GM12801 (cell line): ENCODE data around the gene ETFA.

Source experiments
- TF ChIP-seq, protein P1 (sequence below): IDR thresholded peaks from one replicate; pipeline ENCODE4 v1.5.1; 2011; ENCODE audit warnings: control low read depth; ENCODE audit not compliant: insufficient read length; ENCODE audit errors: extremely low read depth

The ETFA gene

DNA sequence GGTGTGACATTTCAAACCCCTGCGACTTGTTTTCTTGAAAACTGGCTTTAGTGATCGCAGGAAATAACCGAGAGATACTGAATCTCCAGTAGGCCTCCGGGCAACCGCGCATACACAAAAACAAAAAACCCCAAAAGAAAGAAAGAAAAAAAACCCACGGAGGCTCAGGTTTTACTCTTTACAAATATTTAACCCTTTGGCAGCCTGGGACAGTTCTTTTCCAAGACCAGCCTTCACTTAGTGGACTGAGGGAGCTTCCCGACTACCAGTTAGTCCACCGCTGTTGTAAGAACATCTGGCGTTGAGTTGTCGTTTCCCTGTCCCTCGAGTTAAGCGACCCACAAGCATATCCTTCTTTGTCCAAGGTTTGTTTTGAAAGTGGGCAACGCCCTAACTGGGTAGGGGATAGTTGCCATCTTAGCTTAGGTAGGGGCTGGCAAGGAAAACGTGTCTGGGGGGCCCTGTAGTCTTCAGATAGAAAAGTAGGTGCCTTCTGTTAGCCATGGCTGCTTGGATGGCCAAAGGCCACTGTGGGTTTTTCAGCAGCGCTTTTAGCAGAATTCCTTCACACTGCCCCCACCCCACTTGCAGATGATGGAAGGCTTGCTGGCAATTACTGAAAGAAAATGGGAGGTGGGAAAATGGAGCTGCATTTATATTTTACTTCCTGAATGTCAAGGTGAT, 32.2 kb upstream of the ETFA start:
- TF ChIP-seq, protein P1, sequence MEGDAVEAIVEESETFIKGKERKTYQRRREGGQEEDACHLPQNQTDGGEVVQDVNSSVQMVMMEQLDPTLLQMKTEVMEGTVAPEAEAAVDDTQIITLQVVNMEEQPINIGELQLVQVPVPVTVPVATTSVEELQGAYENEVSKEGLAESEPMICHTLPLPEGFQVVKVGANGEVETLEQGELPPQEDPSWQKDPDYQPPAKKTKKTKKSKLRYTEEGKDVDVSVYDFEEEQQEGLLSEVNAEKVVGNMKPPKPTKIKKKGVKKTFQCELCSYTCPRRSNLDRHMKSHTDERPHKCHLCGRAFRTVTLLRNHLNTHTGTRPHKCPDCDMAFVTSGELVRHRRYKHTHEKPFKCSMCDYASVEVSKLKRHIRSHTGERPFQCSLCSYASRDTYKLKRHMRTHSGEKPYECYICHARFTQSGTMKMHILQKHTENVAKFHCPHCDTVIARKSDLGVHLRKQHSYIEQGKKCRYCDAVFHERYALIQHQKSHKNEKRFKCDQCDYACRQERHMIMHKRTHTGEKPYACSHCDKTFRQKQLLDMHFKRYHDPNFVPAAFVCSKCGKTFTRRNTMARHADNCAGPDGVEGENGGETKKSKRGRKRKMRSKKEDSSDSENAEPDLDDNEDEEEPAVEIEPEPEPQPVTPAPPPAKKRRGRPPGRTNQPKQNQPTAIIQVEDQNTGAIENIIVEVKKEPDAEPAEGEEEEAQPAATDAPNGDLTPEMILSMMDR: no peak

DNA sequence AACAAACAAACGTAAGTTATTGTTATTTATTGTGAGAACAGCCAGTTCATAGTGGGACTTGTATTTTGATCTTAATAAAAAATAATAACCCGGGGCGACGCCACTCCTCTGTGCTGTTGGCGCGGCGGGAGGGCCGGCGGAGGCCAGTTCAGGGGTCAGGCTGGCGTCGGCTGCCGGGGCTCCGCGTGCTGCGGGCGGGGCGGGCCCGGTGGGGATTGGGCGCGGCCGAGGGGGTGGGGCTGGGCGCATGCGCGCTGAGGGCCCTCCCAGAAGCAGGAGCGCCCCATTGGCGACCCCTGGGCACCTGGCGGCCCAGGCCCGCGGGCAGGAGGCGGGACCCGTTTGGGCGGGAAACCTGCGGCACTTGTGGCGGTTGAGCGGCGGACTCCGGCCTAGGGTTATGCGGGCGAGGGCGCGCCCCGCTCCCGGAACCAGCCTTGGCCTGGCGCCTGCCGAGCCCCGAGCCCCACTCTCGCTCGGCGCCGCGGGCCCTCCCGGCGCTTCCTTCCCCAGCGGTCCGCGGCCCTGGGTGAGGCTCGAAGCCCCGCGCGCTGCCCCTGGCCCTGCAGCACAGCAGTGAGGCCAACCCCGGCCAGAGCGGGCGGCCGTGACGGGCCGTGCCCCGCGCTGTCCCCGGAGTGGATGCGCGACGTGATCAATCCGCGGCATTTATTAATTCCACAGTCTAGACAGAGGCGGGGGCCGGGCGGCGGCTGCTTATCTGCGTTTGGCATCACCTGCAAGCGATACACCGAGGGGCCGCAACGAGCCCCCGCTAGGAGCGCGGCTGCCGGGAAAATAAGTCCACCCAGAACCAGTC, 31.3 kb upstream of the ETFA start:
- TF ChIP-seq, protein P1: no peak

DNA sequence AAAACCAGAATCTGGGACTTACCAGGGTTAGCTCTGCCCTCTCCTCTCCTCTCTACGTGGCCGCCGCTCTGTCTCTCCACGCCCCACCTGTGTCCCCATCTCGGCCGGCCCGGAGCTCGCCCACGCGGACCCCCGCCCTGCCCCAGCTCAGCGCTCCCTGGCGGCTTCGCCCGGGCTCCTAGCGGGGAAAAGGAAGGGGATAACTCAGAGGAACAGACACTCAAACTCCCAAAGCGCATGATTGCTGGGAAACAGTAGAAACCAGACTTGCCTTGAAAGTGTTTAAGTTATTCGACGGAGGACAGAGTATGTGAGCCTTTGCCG, 30.8 kb upstream of the ETFA start:
- TF ChIP-seq, protein P1: no peak

DNA sequence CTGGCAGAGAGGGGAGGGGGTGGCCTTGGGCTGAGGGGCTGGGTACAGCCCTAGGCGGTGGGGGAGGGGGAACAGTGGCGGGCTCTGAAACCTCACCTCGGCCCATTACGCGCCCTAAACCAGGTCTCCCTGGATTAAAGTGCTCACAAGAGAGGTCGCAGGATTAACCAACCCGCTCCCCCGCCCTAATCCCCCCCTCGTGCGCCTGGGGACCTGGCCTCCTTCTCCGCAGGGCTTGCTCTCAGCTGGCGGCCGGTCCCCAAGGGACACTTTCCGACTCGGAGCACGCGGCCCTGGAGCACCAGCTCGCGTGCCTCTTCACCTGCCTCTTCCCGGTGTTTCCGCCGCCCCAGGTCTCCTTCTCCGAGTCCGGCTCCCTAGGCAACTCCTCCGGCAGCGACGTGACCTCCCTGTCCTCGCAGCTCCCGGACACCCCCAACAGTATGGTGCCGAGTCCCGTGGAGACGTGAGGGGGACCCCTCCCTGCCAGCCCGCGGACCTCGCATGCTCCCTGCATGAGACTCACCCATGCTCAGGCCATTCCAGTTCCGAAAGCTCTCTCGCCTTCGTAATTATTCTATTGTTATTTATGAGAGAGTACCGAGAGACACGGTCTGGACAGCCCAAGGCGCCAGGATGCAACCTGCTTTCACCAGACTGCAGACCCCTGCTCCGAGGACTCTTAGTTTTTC, 30.2 kb upstream of the ETFA start:
- TF ChIP-seq, protein P1: no peak

DNA sequence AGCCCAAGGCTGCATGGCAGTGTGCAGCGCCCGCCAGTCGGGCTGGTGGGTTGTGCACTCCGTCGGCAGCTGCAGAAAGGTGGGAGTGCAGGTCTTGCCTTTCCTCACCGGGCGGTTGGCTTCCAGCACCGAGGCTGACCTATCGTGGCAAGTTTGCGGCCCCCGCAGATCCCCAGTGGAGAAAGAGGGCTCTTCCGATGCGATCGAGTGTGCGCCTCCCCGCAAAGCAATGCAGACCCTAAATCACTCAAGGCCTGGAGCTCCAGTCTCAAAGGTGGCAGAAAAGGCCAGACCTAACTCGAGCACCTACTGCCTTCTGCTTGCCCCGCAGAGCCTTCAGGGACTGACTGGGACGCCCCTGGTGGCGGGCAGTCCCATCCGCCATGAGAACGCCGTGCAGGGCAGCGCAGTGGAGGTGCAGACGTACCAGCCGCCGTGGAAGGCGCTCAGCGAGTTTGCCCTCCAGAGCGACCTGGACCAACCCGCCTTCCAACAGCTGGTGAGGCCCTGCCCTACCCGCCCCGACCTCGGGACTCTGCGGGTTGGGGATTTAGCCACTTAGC, 29.6 kb upstream of the ETFA start:
- TF ChIP-seq, protein P1: no peak

DNA sequence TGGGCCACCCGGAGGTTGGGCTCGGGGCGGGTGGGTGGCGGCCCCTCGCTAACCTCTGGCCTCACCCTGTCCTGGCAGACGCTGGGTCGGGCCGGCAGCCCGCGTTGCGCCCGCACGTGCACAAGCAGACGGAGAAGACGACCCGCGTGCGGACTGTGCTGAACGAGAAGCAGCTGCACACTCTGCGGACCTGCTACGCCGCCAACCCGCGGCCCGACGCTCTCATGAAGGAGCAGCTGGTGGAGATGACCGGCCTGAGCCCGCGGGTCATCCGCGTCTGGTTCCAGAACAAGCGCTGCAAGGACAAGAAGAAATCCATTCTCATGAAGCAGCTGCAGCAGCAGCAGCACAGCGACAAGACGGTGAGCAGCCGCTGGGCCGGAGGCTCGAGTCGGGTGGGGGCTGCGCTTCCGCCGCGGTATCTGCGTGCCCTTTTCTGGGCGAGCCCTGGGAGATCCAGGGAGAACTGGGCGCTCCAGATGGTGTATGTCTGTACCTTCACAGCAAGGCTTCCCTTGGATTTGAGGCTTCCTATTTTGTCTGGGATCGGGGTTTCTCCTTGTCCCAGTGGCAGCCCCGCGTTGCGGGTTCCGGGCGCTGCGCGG, 29.0 kb upstream of the ETFA start:
- TF ChIP-seq, protein P1: no peak
